ENCODE data around the gene EXOC3L4. TPM values are rescaled to one million over a fixed set of nuclear protein-coding genes. Genes with fewer than 3 reads are reported as not detected.

EXOC3L4 gene
- total and polyA plus RNA-seq, 4 donors: 24.0 to 77.8 (median 36.7) TPM

- no peak for TF ChIP-seq ATF3 (IDR thresholded peaks at IDR 0.05)
These were observed 4.7 kb downstream of the EXOC3L4 start (continued) for GRCh38 chr14:103099081-103099732.

GRCh38 chr14:103099733-103100280, 5.3 kb downstream of the EXOC3L4 start:
- TF ChIP-seq JUND (IDR thresholded peaks at IDR 0.05) (no peak), CTCF (IDR thresholded peaks at IDR 0.05; ENCODE audit: low read depth, low read length, missing input control) (no peak), NR2F2 (IDR thresholded peaks at IDR 0.05) (no peak), ZBTB33 (IDR thresholded peaks at IDR 0.05) (no peak), HNF4G (IDR thresholded peaks at IDR 0.05) (no peak), REST (IDR thresholded peaks at IDR 0.05) (no peak), TAF1 (conservative IDR thresholded peaks at IDR 0.05) (no peak), MAX (IDR thresholded peaks at IDR 0.05) (no peak), HNF4A (conservative IDR thresholded peaks at IDR 0.05) (no peak), SP1 (IDR thresholded peaks at IDR 0.05) (no peak), FOXA2 (IDR thresholded peaks at IDR 0.05) (no peak), ATF3 (IDR thresholded peaks at IDR 0.05) (no peak), RAD21 (IDR thresholded peaks at IDR 0.05) (no peak), RXRA (IDR thresholded peaks at IDR 0.05) (no peak), EGR1 (IDR thresholded peaks at IDR 0.05; ENCODE audit: low read depth in 2 of 2) (no peak), YY1 (IDR thresholded peaks at IDR 0.05) (no peak), FOXA1 (IDR thresholded peaks at IDR 0.05) (no peak), GABPA (IDR thresholded peaks at IDR 0.05 in 1 of 2, conservative IDR thresholded peaks at IDR 0.05 in 1 of 2) (no peak)
- H3K27ac ChIP-seq (ENCODE audit: low read depth in 1 of 2, low read length in 2 of 2): peak overlapping the region; percentile 91 to 94
- 49% methylated on average over 8 of the region's 8 CpGs for WGBS
- H3K27me3 ChIP-seq (ENCODE audit: control insufficient read depth in 4 of 4, insufficient read depth in 4 of 4, low read length in 3 of 4): no peaks in the 10 kb centered on the region
- peaks cover 32 to 94% (median 71%) of the 10 kb centered on the region in 4 donors for H3K4me1 ChIP-seq (ENCODE audit: control insufficient read depth in 4 of 4, insufficient read depth in 4 of 4, low read length in 3 of 4)
- peak overlapping the region in 2 of 3 donors; percentile 48 to 61 for H3K4me3 ChIP-seq (ENCODE audit: low read depth in 1 of 3, low read length in 3 of 3)
- no peaks in the 10 kb centered on the region for H3K36me3 ChIP-seq (ENCODE audit: control insufficient read depth in 4 of 4, insufficient read depth in 3 of 4, low read depth in 1 of 4, low read length in 3 of 4)
- H3K9me3 ChIP-seq (ENCODE audit: control insufficient read depth in 4 of 4, low read length in 3 of 4): no peaks in the 10 kb centered on the region
- peak overlapping the region; percentile 54 to 80 for H3K9ac ChIP-seq (ENCODE audit: low read depth in 1 of 2, low read length in 2 of 2)
- no peak for DNase-seq (ENCODE audit: low spot score)

Measured in liver (tissue), 9 donors.